ENCODE results near the gene CMTM7. TPM values are rescaled to one million over a fixed set of nuclear protein-coding genes. Genes with fewer than 3 reads are reported as not detected.

The CMTM7 gene
- total and polyA plus RNA-seq, 2 of the 8 experiments (the other 6 are each of a cell fraction or from before 2014, with no cell fraction given), result 33.3 to 65.8 TPM

DNA sequence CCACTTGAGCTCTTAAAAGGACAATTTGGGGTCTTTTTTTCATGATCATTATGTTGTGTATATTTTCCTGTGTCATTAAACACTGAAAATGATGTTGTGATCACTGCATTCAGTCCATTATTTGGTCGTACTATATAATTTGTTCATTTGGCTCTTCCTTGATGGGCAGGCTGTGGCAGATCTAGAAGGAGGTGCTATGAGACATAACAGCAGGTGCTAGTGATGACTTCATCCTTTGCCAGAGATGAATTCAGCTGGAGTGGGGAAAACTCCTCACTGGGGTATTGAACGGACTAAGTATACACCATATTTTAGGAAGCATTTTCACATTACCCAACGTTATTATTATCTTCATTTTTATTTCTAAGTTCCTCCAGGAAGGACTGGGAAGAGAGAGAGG lies 12.0 kb downstream of the CMTM7 start:
- Histone ChIP-seq H3K56ac (replicated peaks; ENCODE audit: insufficient read length, low read depth, low read length) (no peak overlapping the region), H2AK5ac (ENCODE audit: low read depth, low read length) (no peak overlapping the region), H3K79me1 (ENCODE audit: low read depth, low read length) (peaks cover 4% of the 10 kb centered on the region), H3K23ac (ENCODE audit: insufficient read length) (no peak overlapping the region), H2AFZ (ENCODE audit: low read length) (no peak overlapping the region), H3K9me3 (ENCODE audit: insufficient read depth in 2 of 2, low read depth in 1 of 2, low read length in 1 of 2) (no peaks in the 10 kb centered on the region), H3K18ac (ENCODE audit: extremely low read depth, low read length) (no peak overlapping the region), H3K4me1 (replicated peaks in 1 of 4; ENCODE audit: control insufficient read depth in 3 of 4, insufficient read depth in 4 of 4, low read length in 3 of 4) (peaks cover 2 to 9% (median 6%) of the 10 kb centered on the region in 4 experiments; a peak in 6 of 7 replicates), H3K9ac (replicated peaks in 1 of 4; ENCODE audit: extremely low read depth in 1 of 4, low read depth in 3 of 4, low read length in 3 of 4) (no peak overlapping the region), H3K4ac (replicated peaks; ENCODE audit: insufficient read length, low read depth, low read length) (no peak overlapping the region), H2BK5ac (ENCODE audit: low read depth, low read length) (no peak overlapping the region), H3K27ac (ENCODE audit: low read depth, low read length) (no peak overlapping the region), H4K5ac (ENCODE audit: insufficient read length, low read depth, low read length) (no peak overlapping the region), H2BK20ac (ENCODE audit: low read length) (no peak overlapping the region), H3K4me3 (ENCODE audit: extremely low read depth in 1 of 4, insufficient read depth in 2 of 4, low read depth in 3 of 4, low read length in 4 of 4) (no peak overlapping the region), H3K14ac (ENCODE audit: insufficient read length) (no peak overlapping the region), H4K8ac (ENCODE audit: extremely low read depth, insufficient read depth, low read length) (no peak overlapping the region), H3K23me2 (ENCODE audit: low read depth, low read length) (no peaks in the 10 kb centered on the region; the same call in 1 of the 2 replicates), H4K91ac (replicated peaks; ENCODE audit: insufficient read length, low read length) (no peak overlapping the region), H2BK120ac (replicated peaks; ENCODE audit: low read depth, low read length) (no peak overlapping the region), H3K27me3 (replicated peaks in 1 of 4; ENCODE audit: control insufficient read depth in 3 of 4, extremely low read depth in 1 of 4, insufficient read depth in 3 of 4, low read length in 3 of 4) (no peaks in the 10 kb centered on the region), H4K20me1 (replicated peaks in 1 of 2; ENCODE audit: control insufficient read depth in 1 of 2, insufficient read depth in 2 of 2, low read length in 2 of 2) (no peaks in the 10 kb centered on the region), H3K79me2 (ENCODE audit: control insufficient read depth in 1 of 2, insufficient read depth in 2 of 2, low read length in 2 of 2) (peaks cover 0 to 31% of the 10 kb centered on the region in 2 experiments; a peak in 3 of 4 replicates), H3K36me3 (ENCODE audit: control insufficient read depth in 2 of 4, insufficient read depth in 4 of 4, low read length in 3 of 4) (no peaks in the 10 kb centered on the region; a peak in 1 of 8 replicates), H2BK15ac (ENCODE audit: low read length) (no peak overlapping the region), H2BK12ac (ENCODE audit: low read depth, low read length) (no peak overlapping the region), H3K4me2 (ENCODE audit: insufficient read depth in 1 of 2, low read depth in 2 of 2, low read length in 2 of 2) (no peak overlapping the region)
- POLR2A ChIA-PET (ENCODE audit: partially characterized antibody), result interaction anchor here (0.8 to 1.9 kb wide), 4 partner anchors 10 to 64 kb away, joined by 3 to 7 read pairs (median 3); partner anchors contain the start of gene CMTM7
- CTCF ChIA-PET (ENCODE audit: partially characterized antibody), result interaction anchor here (0.8 to 1.6 kb wide), 5 partner anchors 7 to 182 kb away, joined by 3 to 4 read pairs (median 3); no protein-coding TSS in a partner anchor
- DNase-seq (ENCODE audit: low read depth in 1 of 2, low spot score in 2 of 2), result no peak
- WGBS, 2 experiments (ENCODE audit: extremely low coverage in 1 of 2, insufficient coverage in 1 of 2, insufficient read length in 1 of 2, insufficient replicate concordance in 2 of 2, low coverage in 1 of 2, low lambda C conversion rate in 2 of 2, missing lambda C conversion rate in 1 of 2), result 79% methylated on average over 3 of the region's 3 CpGs; no CpG with 5 or more reads in 1 of the 2 experiments
- TF ChIP-seq POLR2A (IDR thresholded peaks at IDR 0.05; ENCODE audit: control extremely low read depth in 1 of 2, low read depth in 2 of 2, low read length in 2 of 2) (no peak), ASH2L (IDR thresholded peaks at IDR 0.05; ENCODE audit: low read length) (no peak), SP4 (IDR thresholded peaks at IDR 0.05; ENCODE audit: low read length) (no peak), MAFK (IDR thresholded peaks at IDR 0.05; ENCODE audit: low read depth, low read length) (no peak), EGR1 (IDR thresholded peaks at IDR 0.05; ENCODE audit: borderline replicate concordance, low read depth, low read length) (no peak), KDM4A (IDR thresholded peaks at IDR 0.05; ENCODE audit: low read depth, low read length, severe bottlenecking) (no peak), RXRA (IDR thresholded peaks at IDR 0.05; ENCODE audit: insufficient read depth, low read depth, low read length) (no peak), EP300 (IDR thresholded peaks at IDR 0.05; ENCODE audit: borderline replicate concordance in 1 of 2, low read depth in 2 of 2, low read length in 2 of 2) (no peak), YY1 (IDR thresholded peaks at IDR 0.05; ENCODE audit: low read depth, low read length) (no peak), RNF2 (IDR thresholded peaks at IDR 0.05; ENCODE audit: borderline replicate concordance, low read depth, low read length, missing control alignments, poor library complexity, severe bottlenecking) (no peak)
- FAIRE-seq, result no peak
